HPDE6-E6E7 (cell line): Measurements from ENCODE around the gene MEF2B.

Experiments used
- DNase-seq: peaks from one replicate; pipeline ENCODE4 v3.0.0; 2011; ENCODE audit warnings: missing footprints; ENCODE audit errors: extremely low spot score

The MEF2B gene

DNA sequence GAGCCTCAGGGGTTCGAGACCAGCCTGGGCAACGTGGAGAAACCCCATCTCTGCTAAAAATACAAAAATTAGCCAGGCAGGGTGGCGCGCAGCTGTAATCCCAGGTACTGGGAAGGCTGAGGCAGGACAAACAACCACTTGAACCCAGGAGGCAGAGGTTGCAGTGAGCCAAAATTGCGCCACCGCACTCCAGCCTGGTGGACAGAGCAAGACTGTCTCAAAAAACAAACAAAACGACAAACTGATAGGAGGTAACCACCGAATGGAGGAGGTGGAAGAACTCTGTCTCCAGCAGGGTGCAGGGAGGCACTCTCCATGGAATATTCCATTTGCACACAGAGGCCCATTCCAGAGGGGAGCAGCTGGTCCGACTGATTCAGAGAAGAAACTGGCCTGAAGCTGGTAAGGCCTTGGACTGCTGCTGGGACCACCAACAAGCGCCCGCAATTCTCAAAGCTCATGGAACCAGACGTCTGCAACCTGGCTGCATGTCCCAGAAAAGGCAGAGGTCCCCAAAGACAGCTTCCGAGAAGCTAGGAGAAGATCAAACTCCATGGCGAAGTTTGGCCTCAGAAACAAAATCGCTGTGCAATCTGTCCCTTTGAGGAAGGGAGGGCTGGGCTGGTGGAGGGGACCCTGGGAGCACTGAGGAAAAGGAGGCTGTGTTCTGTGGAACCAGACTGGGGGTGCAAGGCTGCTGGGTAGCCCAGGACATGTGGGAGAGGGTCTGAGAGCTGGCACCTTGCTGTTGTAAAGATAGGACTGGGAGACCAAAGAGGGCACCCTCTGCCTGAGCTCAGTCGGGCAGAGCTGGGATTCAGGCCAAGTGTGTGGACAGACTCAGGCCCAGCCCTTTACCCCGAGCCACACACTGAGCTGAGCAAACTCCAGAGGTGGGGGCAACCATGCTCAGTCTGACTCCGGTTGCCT, 71.1 kb downstream of the MEF2B start:
- no peak for DNase-seq

DNA sequence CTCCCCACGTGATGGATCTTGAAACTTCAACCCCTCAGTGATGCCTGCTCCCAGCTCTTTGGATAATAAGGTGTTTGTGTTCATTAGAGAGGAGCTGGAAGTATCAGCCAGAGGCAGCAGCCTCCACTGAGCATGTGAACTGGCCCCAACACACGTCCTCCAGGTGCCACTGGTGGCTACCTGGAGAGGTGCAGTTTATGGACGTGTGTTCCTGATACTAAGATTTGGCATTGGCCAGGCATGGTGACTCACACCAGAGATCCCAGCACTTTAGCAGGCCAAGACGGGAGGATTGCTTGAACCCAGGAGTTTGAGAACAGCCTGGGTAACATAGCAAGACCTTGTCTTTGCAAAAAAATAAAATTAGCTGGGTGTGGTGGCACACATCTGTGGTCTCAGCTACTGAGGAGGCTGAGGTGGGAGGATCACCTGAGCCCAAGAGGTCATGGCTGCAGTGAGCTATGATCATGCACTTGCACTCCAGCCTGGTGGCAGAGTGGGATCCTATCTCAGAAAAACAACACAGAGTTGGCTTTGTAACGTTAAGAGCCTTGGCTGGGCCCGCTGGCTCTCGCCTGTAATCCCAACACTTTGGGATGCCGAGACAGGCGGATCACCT, 71.9 kb downstream of the MEF2B start:
- DNase-seq = no peak

GRCh38 chr19:19096641-19097627, 73.1 kb downstream of the MEF2B start:
- DNase-seq = no peak

DNA sequence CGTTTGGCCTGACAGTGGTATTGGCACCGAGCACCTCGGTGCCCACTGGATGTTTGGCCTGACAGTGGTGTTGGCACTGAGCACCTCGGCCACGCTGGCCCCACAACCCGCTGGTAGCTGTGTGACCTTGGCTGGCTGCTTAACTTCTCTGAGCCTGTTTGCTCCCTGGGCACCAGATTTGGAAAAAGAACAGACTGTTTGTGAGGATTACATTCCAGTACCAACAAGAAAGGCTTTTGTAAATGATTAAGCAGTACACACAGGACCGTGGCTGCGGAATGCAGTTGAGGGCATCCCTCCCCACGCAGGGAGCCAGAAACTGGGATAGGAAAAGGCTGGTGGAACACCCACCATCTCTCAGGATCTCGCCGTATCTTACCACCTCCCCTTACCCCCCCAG, 74.4 kb downstream of the MEF2B start:
- no peak for DNase-seq
